ENCODE measurements around the gene NACA2.
"Not testable (repeated sequence)": the region's sequence is repeated elsewhere in the genome, so short reads cannot be mapped to it uniquely, and the experiment has no call there.

NACA2 gene

DNA sequence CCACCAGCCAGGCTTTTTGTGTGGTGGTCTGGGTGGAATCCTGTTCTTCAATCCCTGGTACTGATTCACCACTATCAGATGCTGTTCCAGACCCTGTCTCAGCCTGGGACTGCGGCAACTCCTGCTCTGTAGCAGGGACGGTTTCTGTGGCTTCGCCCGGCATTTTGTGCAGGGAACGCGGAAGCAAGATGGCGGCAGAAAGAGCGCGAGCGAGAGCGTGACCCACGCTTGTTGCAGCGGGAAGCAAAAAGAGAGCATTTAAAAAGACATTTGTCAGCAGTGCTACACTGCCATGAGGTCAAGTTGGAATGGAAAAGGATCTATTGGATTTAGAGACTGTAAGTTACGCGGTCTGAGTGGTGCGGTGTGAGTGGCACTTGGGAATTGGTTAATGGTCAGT is at the start of gene NACA2:
NACA2 (minus strand) TSS at position 202 of the 400 bp plus-strand sequence; CDS start at position 163, 39 bp downstream.
- DNase-seq, result no peak

DNA sequence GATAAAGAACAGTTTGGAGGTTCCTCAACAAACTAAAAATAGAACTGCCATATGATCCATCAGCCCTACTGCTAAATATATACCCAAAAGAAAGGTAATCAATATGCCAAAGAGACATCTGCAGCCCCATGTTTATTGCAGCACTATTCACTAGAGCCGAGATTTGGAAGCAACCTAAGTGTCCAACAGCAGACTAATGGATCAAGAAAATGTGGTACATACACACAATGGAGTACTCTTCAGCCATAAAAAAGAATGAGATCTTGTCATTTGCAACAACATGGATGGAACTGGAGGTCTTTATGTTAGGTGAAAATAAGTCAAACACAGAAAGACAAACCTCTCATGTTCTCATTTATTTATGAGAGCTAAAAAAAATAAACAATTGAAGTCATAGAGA is 48.8 kb upstream of the NACA2 start:
- DNase-seq, result no peak

DNA sequence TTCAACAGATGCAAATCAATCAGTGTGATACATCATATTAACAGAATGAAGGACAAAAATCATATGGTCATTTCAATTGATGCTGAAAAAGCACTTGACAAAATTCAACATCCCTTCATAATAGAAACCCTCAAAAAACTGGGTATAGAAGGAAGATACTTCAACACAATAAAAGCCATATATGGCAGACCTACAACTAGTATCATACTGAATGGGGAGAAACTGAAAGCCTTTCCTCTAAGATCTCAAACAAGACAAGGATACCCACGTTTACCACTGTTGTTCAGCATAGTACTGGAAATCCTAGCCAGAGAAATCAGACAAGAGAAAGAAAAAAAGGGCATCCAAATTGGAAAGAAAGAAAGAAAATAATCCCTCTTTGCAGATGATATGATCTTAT is 47.1 kb upstream of the NACA2 start:
- DNase-seq, result no peak

DNA sequence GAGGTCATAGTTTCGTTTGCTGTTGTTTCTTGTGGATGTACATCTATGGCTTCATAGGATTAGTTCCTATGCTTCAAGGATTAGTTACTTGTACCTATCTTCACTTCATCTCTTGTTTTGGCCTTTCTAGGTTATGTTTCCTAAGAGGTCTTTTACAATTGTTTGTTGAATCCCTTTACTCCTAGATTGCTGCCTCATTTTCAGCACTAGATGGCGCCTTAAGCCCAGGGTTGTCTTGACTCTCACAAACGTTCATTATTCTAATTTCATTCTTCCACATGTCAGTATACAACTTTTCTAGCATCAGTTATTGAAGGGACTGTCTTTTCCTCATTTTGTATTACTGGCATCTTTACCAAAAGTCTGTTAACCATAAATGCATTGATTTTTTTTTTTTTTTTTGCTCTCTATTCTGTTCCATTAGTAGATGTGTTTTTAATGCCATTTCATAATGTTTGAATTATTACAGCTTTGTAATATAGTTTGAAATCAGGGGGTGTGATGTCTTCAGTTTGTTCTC is 45.0 kb upstream of the NACA2 start:
- peak; percentile 23 for DNase-seq

DNA sequence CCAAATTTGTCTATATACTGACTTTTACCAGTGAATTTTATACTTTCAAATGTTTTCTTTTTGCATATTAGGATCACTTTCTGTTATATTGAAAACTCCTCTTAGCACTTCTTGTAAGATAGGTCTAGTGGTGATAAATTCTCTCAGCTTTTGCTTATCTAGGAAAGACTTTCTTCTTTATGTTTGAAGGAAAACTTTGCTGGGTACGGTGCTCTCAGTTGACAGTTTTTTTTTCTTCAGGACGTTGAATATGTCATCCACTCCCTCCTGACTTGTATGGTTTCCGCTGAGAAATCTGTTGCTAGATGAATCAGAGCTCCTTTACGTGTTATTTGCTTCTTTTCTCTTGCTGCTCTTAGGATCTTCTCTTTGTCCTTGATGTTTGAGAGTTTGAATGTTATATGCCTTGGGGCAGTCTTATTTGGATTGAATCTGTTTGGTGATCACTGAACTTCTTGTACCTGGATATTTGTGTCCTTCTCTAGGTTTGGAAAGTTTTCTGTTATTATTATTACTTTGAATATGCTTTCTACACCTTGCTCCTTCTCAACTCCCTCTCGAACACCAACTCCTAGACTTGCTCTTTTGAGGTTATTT is 44.0 kb upstream of the NACA2 start:
- DNase-seq, result no peak

DNA sequence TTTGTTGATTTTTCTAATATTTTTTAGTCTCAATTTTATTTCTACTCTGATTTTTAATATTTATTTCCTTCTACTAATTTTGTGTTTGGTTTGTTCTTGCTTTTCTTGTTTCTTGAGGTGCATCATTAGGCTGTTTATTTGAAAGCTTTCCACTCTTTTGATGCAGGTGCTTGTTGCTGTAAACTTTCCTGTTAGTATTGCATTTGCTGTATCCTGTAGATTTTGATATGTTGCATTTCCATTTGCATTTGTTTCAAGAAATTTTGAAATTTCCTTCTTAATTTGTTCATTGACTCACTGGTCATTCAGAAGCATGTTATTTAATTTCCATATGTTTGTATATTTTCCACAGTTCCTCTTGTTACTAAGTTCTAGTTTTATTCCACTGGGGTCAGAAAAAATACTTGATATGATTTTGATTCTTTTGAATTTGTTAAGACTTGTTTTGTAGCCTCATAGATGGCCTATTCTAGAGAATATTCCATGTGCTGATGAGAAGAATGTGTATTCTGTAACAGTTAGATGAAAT is 43.1 kb upstream of the NACA2 start:
- DNase-seq, result no peak

DNA sequence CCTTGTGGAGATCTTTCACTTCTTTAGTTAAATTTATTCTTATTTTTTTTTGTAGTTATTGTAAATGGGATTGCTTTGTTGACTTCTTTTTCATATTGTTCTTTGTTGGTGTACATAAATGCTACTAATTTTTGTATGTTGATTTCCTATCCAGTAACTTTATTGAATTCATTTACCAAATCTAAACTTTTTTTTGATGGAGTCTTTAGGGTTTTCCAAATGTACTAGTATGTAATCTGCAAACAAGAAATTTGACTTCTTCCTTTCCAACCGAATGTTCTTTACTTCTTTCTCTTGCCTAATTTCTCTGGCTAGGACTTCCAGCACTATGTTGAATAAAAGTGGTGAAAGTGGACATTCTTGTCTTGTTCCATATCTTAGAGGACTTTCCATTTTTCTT is 41.8 kb upstream of the NACA2 start:
- no peak for DNase-seq

DNA sequence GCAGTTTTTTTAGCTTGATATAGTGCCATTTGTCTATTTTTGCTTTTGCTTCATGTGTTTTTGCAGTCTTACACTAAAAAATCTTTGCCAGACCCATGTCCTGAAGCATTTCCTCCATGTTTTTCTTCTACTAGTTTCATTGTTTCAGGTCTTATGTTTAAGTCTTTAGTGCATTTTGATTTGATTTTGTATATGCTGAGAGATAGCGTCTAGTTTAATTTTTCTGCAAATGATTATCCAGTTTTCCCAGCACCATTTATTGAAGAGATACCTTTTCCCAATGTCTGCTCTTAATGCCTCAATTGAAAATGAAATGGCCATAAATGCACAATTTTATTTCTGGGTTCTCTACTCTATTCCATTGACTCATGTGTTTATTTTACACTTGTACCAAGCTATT is 40.8 kb upstream of the NACA2 start:
- DNase-seq, result no peak

DNA sequence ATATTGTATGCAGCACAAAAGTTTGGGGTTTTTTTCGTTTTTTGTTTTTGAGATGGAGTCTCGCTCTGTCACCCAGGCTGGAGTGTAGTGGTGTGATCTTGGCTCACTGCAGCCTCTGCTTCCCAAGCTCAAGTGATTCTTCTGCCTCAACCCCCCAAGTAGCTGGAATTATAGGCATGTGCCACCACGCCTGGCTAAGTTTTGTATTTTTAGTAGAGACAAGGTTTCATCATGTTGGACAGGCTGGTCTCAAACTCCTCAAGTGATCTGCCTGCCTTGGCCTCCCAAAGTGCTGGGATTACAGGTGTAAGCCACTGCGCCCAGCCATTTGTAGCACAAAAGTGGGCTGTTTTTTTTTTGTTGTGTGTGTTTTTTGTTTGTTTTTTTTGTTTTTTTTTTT is 37.1 kb upstream of the NACA2 start:
- DNase-seq, result not testable (repeated sequence)

DNA sequence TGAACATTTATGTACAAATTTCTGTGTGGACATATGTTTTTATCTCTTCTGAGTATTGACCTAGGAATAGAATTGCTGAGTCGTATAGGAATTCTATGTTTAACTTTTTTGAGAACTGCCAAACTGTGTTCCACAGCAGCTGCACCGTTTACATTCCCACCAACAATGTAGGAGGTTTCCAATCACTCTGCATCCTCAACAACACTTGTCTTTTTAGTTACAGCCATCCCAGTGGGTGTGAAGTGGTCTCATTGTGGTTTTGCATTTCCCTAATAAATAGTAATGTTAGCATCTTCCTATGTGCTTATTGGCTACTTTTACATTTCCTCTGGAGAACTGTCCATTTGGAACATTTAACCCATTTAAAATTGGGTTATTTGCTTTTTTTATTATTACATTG is 36.6 kb upstream of the NACA2 start:
- no peak for DNase-seq

DNA sequence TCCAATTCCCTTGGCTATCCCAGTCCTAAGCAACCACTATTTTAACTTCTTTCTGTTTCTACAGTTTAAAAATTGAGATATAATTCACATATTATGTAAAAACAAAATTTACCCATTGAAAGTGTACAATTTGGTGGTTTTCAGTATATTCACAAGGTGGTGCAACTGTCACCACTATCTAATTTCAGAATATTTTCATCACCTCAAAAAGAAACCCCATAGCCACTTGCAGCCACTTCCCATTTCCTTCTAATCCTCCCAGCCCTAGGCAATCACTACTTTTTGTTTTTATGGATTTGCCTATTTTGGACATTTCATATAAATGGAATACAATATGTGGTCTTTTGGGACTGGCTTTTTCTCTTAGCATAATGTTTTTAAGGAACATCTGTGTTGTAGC is 36.1 kb upstream of the NACA2 start:
- no peak for DNase-seq

DNA sequence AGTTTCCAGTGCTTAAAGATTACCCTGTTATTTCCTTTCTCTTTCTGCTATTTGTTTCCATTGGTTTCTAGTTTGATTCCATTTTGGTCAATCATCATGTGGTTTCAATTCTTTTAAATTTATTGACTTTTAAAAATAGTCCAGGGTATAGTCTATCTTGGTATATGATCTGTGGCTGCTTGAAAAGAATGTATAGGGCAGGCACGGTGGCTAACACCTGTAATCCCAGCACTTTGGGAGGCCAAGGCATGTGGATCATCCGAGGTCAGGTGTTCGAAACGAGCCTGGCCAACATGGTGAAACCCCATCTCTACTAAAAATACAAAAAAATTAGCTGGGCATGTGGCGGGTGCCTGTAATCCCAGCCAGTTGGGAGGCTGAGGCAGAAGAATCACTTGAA is 34.5 kb upstream of the NACA2 start:
- no peak for DNase-seq

DNA sequence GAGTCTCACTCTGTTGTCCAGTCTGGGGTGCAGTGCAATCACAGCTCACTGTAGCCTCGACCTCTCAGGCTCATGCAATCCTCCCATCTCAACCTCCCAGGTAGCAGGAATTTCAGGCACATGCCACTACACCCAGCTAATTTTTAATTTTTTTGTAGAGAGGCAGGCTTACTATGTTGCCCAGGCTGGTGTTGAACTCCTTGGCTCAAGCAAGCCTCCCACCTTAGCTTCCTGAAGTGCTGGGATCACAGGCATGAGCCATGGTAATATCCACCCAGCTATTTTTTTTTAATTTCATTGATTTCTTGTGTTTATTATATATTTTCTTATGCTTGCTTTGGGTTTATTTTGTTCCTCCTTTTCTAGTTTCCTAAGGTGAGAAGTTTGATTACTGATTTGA is 33.9 kb upstream of the NACA2 start:
- no peak for DNase-seq

DNA sequence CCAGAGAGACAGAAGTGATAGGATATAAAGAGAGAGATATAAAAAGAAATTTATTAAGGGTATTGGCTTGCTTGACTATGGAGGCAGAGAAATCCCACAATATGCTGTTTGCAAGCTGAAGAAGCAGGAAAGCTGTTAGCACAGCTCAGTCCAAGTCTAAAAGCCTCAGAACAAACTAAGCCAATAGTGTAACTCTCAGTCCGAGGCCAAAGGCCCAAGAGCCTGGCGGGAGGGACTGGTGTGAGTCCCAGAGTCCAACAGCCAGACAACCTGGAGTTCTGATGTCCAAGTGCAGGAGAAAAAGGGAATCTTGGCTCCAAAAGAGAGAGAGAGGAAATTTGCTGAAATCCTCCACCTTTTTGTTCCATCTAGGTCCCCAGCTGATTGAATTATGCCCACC is 30.3 kb upstream of the NACA2 start:
- DNase-seq, result no peak

DNA sequence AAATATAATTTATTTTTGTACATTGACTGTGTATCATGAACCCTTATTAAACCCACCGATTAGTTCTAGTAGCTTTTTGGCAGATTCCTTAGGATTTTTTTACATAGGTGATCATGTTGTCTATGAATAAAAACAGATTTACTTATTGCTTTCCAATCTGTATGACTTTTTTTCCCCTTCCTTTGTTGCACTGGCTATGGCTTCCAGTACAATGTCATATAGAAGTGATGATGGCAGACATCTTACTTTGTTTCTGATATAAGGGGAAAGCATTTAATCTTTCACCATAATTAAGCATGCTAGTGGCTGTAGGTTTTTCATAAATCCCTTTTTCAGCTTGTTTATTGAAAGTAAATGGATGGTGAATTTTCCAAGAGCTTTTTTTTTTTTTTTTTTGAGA is 28.9 kb upstream of the NACA2 start:
- DNase-seq, result no peak

DNA sequence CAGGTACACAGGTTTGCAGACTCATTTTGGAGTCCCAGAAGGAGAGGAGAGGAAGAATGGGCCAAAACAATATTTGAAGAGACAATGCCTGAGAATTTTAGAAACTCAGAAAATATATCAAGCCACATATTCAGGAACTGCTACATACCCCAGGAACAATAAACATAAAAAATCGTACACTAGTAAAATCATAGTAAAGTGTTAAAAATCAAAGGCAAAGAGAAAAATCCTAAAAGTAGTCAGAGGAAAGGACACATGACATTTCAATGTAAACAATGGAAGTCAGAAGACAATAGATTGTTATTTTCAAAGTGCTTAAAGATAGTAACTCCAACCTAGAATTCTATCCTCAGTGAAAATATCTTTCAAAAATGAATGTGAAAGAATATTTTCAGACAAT is 28.5 kb upstream of the NACA2 start:
- DNase-seq, result no peak

DNA sequence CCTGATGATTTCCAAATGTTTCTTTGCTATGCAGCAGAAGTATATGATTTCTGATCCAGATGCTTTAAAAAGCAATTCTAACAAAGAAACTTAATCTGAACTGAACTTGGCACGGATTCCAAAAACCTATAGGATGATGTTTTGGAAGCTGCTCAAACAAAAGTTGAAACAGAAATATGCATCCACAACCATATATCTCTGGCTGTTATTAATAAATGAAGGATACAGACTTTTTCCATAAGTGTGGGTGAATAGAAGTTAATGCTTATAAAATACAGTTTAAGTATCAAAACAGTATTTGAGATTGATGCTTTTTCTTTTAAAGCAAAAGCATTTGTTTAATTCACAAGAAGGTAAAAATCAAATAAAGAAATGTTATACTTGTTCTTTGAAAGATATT is 27.9 kb upstream of the NACA2 start:
- no peak for DNase-seq

DNA sequence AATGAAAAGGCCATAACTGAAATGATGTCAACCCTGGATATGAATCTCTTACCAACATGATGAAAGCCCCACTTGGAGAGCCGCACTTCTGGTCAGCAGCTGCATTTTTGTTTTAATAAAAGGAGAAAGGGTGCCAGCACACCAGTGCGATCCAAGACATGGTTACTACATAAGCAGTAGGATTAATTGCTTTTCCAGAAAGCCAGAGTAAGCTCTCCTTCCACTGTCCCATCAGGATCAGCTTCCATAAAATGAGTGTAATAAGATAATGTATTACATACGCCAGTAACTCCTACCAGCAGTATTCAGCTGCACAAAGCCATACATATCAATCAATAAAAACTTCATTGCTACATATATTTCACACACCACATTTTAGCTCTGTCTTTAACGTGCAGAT is 26.3 kb upstream of the NACA2 start:
- no peak for DNase-seq

DNA sequence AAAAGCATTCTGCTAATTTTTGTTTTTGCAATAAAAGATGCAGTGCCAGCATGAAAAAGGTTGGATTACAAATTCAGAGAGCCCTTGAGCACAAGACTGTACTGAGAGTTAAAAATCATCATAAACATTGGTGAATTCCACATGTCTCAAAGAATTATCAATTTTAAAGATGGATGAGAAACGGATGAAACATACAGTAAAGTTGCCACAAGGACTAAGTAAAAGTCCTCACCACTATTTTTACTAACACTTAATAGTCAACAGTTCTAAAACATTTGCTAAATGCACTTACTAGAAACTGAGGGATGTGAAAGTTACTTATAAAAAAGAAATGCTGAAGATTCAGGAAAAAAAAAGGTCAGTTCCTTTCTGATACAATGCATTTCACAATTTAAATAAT is 25.8 kb upstream of the NACA2 start:
- DNase-seq, result no peak

DNA sequence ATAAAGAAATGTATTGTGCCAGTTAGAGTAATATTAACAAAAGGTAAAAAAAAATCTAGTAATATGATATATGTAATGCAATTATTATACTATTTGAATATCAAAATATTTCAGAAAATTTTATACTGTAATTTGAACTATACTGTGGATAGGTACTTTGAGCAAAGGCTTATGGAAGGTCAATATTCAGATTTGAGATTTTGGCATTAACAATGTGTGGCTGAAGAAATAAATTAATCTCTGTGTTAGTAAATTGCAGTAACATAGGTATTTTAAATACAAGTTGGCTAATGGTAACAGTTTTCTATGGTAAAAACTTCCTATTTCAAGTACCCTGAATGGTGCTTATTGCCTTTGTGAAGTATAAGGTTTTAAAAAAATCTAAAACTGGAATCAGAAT is 23.2 kb upstream of the NACA2 start:
- no peak for DNase-seq

DNA sequence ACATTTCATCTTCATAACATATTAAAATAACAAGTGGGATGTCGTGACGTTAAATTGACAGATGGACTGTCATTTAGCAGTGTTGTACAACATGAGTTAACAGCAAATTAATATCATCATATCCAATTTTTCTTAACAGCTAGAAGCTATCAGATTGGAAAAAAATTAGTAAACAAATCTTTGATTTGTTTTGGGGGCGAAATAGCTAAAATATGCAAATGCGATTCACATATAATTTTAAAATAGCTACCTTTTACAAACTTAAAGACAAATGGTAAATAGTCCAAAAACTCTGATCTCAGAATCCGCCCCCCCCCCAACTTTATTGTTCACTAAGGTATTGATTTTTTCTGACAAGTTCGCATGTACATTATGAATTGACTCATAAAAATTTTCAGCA is 20.3 kb upstream of the NACA2 start:
- DNase-seq, result no peak

DNA sequence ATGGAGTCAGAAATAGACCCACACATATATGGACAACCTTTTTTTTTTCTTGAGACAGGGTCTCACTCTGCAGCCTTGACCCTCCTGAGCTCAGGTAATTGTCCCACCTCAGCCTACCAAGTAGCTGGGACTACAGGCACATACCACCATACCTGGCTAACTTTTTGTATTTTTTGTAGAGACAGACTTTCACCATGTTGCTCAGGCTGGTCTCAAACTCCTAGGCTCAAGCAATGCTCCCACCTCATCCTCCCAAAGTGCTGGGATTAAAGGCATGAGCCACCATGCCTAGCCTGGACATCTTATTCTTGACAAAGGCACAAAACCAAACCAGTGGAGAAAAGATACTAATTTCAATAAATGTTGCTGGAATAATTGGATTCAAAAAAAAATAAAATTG is 14.7 kb upstream of the NACA2 start:
- no peak for DNase-seq

DNA sequence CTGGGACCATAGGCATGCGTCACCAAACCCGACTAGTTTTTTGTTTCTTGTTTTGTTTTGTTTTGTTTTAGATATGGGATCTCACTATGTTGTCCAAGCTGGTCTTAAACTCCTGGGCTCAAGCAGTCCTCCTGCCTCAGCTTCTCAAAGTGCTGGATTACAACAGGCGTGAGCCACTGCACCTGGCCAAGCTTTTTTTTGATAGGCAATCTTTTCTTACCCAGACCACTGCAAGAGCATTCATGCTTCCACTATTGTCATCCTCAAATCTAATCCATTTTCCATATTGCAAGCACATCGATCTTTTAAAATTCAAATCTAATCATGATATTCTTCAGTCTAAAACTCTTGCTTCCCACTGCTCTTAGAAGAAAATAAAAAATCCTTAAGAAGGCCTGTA is 10.3 kb upstream of the NACA2 start:
- no peak for DNase-seq

DNA sequence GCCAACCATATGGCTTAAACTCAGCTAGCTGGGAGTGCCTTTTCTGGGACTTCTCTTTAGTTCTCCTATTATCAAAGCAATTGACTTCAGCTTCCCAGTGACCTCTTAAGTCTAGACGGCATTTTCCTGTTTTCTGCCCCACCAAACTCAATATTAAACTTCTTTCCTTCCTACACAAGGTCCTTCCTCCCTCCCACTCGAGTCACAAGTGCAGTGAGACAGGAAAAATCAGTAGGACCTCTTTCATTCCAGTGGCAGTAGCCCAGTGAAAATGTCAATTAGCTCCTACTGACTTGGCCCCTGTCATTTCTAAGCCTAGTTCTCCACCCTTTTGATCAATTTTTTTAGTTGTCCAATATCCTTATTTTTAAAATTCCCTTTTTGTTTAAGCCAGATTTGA is 9.6 kb upstream of the NACA2 start:
- DNase-seq, result no peak

DNA sequence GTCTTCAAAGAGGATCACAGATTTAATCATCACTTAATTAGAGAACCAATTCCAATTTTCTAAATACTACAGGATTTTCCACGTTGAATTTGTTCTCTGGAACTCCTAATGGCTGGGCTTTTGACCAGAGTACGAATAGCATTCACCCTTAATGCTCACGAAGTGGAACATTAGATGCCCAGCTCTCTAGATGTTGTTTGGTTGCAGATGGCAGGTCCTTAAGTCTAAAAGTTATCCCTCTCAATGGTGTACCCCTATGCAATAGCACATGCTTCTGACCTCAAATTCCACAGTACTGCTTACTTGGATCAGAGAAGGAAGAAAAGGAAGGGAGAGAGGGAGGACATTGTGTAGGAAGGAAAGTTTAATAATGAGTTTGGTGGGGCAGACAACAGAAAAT is 8.6 kb upstream of the NACA2 start:
- DNase-seq, result no peak

Data from stimulated activated CD4-positive, alpha-beta T cell treated with anti-CD3 and anti-CD28 coated beads, Interleukin-12 subunit alpha, Interleukin-12 subunit beta, amount 100 ng/mL, for 4 hours (primary cell).